ENCODE results near the gene LTBP3.
A peak's percentile ranks its signal among the peaks of the same experiment; 100 is the strongest.

LTBP3 gene

DNA sequence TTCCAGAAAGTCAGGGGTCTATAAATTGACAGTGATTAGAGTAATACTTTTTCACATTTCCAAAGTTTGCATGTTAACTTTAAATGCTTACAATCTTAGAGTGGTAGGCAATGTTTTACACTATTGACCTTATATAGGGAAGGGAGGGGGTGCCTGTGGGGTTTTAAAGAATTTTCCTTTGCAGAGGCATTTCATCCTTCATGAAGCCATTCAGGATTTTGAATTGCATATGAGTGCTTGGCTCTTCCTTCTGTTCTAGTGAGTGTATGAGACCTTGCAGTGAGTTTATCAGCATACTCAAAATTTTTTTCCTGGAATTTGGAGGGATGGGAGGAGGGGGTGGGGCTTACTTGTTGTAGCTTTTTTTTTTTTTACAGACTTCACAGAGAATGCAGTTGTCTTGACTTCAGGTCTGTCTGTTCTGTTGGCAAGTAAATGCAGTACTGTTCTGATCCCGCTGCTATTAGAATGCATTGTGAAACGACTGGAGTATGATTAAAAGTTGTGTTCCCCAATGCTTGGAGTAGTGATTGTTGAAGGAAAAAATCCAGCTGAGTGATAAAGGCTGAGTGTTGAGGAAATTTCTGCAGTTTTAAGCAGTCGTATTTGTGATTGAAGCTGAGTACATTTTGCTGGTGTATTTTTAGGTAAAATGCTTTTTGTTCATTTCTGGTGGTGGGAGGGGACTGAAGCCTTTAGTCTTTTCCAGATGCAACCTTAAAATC is 54.0 kb downstream of the LTBP3 start:
- in situ Hi-C loops (cut with HindIII; ENCODE audit: low pct_ligation_motif_present, low pct_unique_long_range_greater_than_20kb, low sequenced_read_pairs) = no loop called here
- peak; percentile 45 for DNase-seq

DNA sequence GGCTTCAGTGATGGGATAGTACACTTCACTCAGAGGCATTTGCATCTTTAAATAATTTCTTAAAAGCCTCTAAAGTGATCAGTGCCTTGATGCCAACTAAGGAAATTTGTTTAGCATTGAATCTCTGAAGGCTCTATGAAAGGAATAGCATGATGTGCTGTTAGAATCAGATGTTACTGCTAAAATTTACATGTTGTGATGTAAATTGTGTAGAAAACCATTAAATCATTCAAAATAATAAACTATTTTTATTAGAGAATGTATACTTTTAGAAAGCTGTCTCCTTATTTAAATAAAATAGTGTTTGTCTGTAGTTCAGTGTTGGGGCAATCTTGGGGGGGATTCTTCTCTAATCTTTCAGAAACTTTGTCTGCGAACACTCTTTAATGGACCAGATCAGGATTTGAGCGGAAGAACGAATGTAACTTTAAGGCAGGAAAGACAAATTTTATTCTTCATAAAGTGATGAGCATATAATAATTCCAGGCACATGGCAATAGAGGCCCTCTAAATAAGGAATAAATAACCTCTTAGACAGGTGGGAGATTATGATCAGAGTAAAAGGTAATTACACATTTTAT is 54.7 kb downstream of the LTBP3 start:
- no peak for DNase-seq
- in situ Hi-C loops (cut with HindIII; ENCODE audit: low pct_ligation_motif_present, low pct_unique_long_range_greater_than_20kb, low sequenced_read_pairs) = no loop called here

DNA sequence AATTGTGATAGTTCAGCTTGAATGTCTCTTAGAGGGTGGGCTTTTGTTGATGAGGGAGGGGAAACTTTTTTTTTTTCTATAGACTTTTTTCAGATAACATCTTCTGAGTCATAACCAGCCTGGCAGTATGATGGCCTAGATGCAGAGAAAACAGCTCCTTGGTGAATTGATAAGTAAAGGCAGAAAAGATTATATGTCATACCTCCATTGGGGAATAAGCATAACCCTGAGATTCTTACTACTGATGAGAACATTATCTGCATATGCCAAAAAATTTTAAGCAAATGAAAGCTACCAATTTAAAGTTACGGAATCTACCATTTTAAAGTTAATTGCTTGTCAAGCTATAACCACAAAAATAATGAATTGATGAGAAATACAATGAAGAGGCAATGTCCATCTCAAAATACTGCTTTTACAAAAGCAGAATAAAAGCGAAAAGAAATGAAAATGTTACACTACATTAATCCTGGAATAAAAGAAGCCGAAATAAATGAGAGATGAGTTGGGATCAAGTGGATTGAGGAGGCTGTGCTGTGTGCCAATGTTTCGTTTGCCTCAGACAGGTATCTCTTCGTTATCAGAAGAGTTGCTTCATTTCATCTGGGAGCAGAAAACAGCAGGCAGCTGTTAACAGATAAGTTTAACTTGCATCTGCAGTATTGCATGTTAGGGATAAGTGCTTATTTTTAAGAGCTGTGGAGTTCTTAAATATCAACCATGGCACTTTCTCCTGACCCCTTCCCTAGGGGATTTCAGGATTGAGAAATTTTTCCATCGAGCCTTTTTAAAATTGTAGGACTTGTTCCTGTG is 55.4 kb downstream of the LTBP3 start:
- peak; percentile 40 for DNase-seq
- in situ Hi-C loops (cut with HindIII; ENCODE audit: low pct_ligation_motif_present, low pct_unique_long_range_greater_than_20kb, low sequenced_read_pairs) = no loop called here

DNA sequence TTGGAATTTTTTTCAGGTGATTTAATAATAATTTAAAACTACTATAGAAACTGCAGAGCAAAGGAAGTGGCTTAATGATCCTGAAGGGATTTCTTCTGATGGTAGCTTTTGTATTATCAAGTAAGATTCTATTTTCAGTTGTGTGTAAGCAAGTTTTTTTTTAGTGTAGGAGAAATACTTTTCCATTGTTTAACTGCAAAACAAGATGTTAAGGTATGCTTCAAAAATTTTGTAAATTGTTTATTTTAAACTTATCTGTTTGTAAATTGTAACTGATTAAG is 55.9 kb downstream of the LTBP3 start:
- no peak for DNase-seq
- in situ Hi-C loops (cut with HindIII; ENCODE audit: low pct_ligation_motif_present, low pct_unique_long_range_greater_than_20kb, low sequenced_read_pairs) = no loop called here

DNA sequence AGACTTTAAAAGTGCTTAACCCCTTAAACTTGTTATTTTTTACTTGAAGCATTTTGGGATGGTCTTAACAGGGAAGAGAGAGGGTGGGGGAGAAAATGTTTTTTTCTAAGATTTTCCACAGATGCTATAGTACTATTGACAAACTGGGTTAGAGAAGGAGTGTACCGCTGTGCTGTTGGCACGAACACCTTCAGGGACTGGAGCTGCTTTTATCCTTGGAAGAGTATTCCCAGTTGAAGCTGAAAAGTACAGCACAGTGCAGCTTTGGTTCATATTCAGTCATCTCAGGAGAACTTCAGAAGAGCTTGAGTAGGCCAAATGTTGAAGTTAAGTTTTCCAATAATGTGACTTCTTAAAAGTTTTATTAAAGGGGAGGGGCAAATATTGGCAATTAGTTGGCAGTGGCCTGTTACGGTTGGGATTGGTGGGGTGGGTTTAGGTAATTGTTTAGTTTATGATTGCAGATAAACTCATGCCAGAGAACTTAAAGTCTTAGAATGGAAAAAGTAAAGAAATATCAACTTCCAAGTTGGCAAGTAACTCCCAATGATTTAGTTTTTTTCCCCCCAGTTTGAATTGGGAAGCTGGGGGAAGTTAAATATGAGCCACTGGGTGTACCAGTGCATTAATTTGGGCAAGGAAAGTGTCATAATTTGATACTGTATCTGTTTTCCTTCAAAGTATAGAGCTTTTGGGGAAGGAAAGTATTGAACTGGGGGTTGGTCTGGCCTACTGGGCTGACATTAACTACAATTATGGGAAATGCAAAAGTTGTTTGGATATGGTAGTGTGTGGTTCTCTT is 56.5 kb downstream of the LTBP3 start:
- in situ Hi-C loops (cut with HindIII; ENCODE audit: low pct_ligation_motif_present, low pct_unique_long_range_greater_than_20kb, low sequenced_read_pairs) = no loop called here
- peak; percentile 32 for DNase-seq

DNA sequence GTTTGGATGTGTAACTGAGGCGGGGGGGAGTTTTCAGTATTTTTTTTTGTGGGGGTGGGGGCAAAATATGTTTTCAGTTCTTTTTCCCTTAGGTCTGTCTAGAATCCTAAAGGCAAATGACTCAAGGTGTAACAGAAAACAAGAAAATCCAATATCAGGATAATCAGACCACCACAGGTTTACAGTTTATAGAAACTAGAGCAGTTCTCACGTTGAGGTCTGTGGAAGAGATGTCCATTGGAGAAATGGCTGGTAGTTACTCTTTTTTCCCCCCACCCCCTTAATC is 57.0 kb downstream of the LTBP3 start:
- DNase-seq = no peak
- in situ Hi-C loops (cut with HindIII; ENCODE audit: low pct_ligation_motif_present, low pct_unique_long_range_greater_than_20kb, low sequenced_read_pairs) = no loop called here

DNA sequence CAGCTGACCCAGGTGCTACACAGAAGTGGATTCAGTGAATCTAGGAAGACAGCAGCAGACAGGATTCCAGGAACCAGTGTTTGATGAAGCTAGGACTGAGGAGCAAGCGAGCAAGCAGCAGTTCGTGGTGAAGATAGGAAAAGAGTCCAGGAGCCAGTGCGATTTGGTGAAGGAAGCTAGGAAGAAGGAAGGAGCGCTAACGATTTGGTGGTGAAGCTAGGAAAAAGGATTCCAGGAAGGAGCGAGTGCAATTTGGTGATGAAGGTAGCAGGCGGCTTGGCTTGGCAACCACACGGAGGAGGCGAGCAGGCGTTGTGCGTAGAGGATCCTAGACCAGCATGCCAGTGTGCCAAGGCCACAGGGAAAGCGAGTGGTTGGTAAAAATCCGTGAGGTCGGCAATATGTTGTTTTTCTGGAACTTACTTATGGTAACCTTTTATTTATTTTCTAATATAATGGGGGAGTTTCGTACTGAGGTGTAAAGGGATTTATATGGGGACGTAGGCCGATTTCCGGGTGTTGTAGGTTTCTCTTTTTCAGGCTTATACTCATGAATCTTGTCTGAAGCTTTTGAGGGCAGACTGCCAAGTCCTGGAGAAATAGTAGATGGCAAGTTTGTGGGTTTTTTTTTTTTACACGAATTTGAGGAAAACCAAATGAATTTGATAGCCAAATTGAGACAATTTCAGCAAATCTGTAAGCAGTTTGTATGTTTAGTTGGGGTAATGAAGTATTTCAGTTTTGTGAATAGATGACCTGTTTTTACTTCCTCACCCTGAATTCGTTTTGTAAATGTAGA is 57.6 kb downstream of the LTBP3 start:
- DNase-seq = peak; percentile 39

DNA sequence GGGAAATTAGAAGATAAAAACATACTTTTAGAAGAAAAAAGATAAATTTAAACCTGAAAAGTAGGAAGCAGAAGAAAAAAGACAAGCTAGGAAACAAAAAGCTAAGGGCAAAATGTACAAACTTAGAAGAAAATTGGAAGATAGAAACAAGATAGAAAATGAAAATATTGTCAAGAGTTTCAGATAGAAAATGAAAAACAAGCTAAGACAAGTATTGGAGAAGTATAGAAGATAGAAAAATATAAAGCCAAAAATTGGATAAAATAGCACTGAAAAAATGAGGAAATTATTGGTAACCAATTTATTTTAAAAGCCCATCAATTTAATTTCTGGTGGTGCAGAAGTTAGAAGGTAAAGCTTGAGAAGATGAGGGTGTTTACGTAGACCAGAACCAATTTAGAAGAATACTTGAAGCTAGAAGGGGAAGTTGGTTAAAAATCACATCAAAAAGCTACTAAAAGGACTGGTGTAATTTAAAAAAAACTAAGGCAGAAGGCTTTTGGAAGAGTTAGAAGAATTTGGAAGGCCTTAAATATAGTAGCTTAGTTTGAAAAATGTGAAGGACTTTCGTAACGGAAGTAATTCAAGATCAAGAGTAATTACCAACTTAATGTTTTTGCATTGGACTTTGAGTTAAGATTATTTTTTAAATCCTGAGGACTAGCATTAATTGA is 58.3 kb downstream of the LTBP3 start:
- DNase-seq = no peak
- in situ Hi-C loops (cut with HindIII; ENCODE audit: low pct_ligation_motif_present, low pct_unique_long_range_greater_than_20kb, low sequenced_read_pairs) = loop anchor here (10.0 kb wide), 1 partner anchor 75 kb away; the partner anchor contains the start of gene NEAT1

More for the DNA sequence above, 57.6 kb downstream of the LTBP3 start:
- in situ Hi-C loops (cut with HindIII; ENCODE audit: low pct_ligation_motif_present, low pct_unique_long_range_greater_than_20kb, low sequenced_read_pairs) = no loop called here

DNA sequence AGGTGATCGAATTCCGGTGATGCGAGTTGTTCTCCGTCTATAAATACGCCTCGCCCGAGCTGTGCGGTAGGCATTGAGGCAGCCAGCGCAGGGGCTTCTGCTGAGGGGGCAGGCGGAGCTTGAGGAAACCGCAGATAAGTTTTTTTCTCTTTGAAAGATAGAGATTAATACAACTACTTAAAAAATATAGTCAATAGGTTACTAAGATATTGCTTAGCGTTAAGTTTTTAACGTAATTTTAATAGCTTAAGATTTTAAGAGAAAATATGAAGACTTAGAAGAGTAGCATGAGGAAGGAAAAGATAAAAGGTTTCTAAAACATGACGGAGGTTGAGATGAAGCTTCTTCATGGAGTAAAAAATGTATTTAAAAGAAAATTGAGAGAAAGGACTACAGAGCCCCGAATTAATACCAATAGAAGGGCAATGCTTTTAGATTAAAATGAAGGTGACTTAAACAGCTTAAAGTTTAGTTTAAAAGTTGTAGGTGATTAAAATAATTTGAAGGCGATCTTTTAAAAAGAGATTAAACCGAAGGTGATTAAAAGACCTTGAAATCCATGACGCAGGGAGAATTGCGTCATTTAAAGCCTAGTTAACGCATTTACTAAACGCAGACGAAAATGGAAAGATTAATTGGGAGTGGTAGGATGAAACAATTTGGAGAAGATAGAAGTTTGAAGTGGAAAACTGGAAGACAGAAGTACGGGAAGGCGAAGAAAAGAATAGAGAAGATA is 59.0 kb downstream of the LTBP3 start, which contains the start of gene MALAT1:
Gene MALAT1 (plus strand): TSS at position 69 of the 736 bp plus-strand sequence.
- peak; percentile 92 for DNase-seq
- in situ Hi-C loops (cut with HindIII; ENCODE audit: low pct_ligation_motif_present, low pct_unique_long_range_greater_than_20kb, low sequenced_read_pairs) = loop anchor here (10.0 kb wide), 1 partner anchor 74 kb away; the partner anchor contains the start of gene NEAT1

DNA sequence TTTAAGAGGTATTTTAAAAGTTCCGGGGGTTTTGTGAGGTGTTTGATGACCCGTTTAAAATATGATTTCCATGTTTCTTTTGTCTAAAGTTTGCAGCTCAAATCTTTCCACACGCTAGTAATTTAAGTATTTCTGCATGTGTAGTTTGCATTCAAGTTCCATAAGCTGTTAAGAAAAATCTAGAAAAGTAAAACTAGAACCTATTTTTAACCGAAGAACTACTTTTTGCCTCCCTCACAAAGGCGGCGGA is 59.5 kb downstream of the LTBP3 start:
- in situ Hi-C loops (cut with HindIII; ENCODE audit: low pct_ligation_motif_present, low pct_unique_long_range_greater_than_20kb, low sequenced_read_pairs) = loop anchor here (10.0 kb wide), 1 partner anchor 74 kb away; the partner anchor contains the start of gene NEAT1
- no peak for DNase-seq

DNA sequence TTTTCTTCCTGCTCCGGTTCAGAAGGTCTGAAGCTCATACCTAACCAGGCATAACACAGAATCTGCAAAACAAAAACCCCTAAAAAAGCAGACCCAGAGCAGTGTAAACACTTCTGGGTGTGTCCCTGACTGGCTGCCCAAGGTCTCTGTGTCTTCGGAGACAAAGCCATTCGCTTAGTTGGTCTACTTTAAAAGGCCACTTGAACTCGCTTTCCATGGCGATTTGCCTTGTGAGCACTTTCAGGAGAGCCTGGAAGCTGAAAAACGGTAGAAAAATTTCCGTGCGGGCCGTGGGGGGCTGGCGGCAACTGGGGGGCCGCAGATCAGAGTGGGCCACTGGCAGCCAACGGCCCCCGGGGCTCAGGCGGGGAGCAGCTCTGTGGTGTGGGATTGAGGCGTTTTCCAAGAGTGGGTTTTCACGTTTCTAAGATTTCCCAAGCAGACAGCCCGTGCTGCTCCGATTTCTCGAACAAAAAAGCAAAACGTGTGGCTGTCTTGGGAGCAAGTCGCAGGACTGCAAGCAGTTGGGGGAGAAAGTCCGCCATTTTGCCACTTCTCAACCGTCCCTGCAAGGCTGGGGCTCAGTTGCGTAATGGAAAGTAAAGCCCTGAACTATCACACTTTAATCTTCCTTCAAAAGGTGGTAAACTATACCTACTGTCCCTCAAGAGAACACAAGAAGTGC is 60.0 kb downstream of the LTBP3 start:
- in situ Hi-C loops (cut with HindIII; ENCODE audit: low pct_ligation_motif_present, low pct_unique_long_range_greater_than_20kb, low sequenced_read_pairs) = loop anchor here (10.0 kb wide), 1 partner anchor 73 kb away; the partner anchor contains the start of gene NEAT1
- peak; percentile 54 for DNase-seq

DNA sequence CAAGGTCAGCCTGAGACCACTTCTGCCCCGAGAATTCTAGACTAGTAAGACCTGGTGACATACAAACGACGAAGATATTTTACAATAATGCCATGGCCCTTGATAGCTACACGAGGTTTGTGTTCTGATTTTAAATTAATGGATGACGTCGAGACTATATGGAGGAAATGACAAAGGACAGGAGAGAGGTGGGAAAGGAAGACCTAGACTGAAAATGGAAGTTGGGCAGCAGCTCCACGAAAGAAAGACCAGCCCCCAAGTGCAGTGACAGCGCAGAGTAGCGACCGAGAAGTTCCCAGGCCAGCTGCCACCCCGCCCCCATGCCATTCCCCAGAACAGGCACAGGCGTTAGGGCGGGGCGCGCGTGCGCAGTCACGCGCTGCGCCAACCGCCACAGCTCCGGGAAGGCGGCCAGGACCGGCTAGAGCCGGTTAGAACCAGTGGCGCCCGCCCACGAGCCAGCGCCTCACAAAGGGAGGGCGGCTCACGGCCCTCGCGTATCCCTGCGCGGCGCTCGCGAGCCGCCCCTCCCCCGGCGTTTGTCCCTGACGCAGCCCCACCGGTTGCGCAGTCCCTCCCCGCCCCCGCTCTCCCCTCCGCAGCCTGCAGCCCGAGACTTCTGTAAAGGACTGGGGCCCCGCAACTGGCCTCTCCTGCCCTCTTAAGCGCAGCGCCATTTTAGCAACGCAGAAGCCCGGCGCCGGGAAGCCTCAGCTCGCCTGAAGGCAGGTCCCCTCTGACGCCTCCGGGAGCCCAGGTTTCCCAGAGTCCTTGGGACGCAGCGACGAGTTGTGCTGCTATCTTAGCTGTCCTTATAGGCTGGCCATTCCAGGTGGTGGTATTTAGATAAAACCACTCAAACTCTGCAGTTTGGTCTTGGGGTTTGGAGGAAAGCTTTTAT is 60.8 kb downstream of the LTBP3 start:
- in situ Hi-C loops (cut with HindIII; ENCODE audit: low pct_ligation_motif_present, low pct_unique_long_range_greater_than_20kb, low sequenced_read_pairs) = loop anchor here (10.0 kb wide), 1 partner anchor 73 kb away; the partner anchor contains the start of gene NEAT1
- DNase-seq = peak; percentile 96

DNA sequence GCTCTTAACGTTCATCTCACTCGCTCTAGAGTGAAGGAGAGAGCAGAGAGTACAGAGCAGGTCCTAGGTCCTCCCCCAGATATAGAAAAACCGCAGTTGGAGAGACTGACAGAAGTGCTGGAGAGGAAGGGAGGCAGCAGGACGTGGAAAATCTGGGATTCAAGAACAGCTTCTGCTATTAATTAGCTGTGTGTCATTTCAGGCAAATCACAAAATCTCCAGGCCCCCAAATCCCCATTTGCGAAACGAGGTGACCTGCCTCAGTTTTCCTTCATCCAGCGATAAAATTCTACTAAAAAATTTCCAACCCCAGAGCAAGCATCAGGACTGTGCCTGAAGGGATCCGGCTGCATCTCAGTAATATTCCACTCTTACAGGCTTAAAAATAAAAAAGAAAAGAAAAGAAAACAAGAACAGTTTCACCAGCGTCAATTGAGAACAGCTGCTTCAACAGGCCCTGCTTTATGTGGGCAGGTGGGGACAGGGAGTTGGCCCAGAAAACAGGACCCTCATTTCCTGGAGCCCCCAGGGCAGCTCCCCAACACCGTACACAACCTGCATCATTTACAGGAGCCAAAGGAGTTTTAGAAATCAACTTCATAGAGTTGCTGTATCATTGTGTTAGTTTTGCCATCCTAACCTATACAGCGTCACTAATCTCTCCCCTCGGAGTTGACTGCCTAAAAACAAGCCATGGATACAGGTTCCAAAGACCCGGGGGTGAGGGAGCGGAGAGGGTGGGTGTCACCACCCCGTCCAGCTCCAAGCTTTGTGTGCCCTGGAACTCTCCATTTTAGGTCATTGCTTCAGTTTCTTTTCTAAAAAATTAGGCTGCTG is 61.6 kb downstream of the LTBP3 start:
- DNase-seq = no peak
- in situ Hi-C loops (cut with HindIII; ENCODE audit: low pct_ligation_motif_present, low pct_unique_long_range_greater_than_20kb, low sequenced_read_pairs) = loop anchor here (10.0 kb wide), 1 partner anchor 72 kb away; the partner anchor contains the start of gene NEAT1

DNA sequence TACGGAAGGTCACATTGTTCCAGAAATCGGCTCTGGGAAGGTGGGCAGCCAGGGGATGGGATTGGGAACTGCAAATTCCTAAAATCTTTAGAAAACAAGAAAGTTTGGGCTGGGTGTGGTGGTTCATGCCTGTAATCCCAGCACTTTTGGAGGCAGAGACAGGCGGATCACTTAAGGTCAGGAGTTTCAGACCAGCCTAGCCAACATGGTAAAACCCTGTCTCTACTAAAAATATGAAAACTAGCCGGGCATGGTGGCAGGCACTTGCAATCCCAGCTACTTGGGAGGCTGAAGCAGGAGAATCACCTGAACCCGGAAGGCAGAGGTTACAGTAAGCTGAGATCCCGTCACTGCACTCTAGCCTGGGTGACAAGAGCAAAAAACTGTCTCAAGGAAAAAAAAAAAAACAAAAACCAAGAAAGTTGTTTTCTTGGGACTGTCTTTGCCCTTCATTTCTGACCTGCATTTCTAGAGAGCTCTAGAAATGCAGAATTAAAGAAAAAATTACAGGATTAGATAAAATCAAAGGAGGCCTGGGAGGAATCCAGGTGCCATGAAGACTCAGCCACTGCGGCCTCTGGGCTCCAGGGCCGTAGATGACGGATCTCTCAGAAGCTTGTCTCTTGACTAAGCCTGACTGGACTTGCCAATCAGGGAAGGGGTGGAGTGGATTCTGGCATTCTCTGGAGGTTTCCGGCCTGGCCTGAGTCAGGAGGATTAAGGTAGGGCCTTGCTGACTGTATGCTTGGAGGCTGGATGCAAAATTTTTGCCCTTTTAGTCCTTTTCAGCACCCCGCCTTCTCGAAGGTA is 64.6 kb downstream of the LTBP3 start:
- in situ Hi-C loops (cut with HindIII; ENCODE audit: low pct_ligation_motif_present, low pct_unique_long_range_greater_than_20kb, low sequenced_read_pairs) = loop anchor here (10.0 kb wide), 1 partner anchor 69 kb away; the partner anchor contains the start of gene NEAT1
- peak; percentile 88 for DNase-seq

All from ACHN (cell line).